Kidney epithelial cell (primary cell): ENCODE results near the gene BUD31. TPM values are rescaled to one million over a fixed set of nuclear protein-coding genes. Genes with fewer than 3 reads are reported as not detected.
A peak's percentile ranks its signal among the peaks of the same experiment; 100 is the strongest.

Experiments used
- DNase-seq: peaks from one replicate; pipeline ENCODE4 v3.0.0-alpha.2; 2010; ENCODE audit warnings: low read depth
- H3K27me3 ChIP-seq: 2 replicates; pipeline ENCODE4 v1.6.0; 2011; ENCODE audit warnings: low read length; ENCODE audit not compliant: control insufficient read depth, insufficient read depth
- H3K36me3 ChIP-seq: 2 replicates; pipeline ENCODE4 v1.5.1; 2011; ENCODE audit warnings: low read length; ENCODE audit not compliant: control insufficient read depth, insufficient read depth
- H3K4me3 ChIP-seq: 2 replicates; pipeline ENCODE4 v1.5.1; 2011; ENCODE audit warnings: low read depth, mild to moderate bottlenecking, control low read depth, low read length
- CTCF ChIP-seq: IDR thresholded peaks from 2 replicates; pipeline ENCODE4 v1.5.1; 2011; ENCODE audit warnings: mild to moderate bottlenecking, moderate library complexity, low read length, control low read depth, inconsistent platforms; ENCODE audit not compliant: insufficient read depth, poor library complexity, severe bottlenecking
- total RNA-seq: library from RNA; depleted of rRNA; stranded (reverse); fragments of >200 nt; gene quantifications from 2 replicates; pipeline ENCODE4 v1.2.3, GENCODE V29; 2015

BUD31 gene
- total RNA-seq, 1 donor from 2014 or later = 153 TPM

- TF ChIP-seq CTCF = no peak
- H3K36me3 ChIP-seq = peaks cover 1% of the 10 kb centered on the region
- DNase-seq = peak; percentile 79
Observed at GRCh38 chr7:99438573-99439480, 30.1 kb downstream of the BUD31 start, which contains the start of the genes CPSF4 and PTCD1. TSS of gene CPSF4 (plus strand) at chr7:99438943. CDS start at chr7:99439083, 140 bp downstream. TSS of gene PTCD1 (minus strand) at chr7:99438798. CDS start at chr7:99435242, 3,556 bp downstream.

GRCh38 chr7:99440195-99440594, 31.4 kb downstream of the BUD31 start:
- no peak for DNase-seq

More at GRCh38 chr7:99438573-99439480, 30.1 kb downstream of the BUD31 start, which contains the start of the genes CPSF4 and PTCD1:
- Histone ChIP-seq H3K27me3 (no peaks in the 10 kb centered on the region), H3K4me3 (peak within 1 kb of the TSS; percentile 99)

GRCh38 chr7:99446096-99446495, 37.3 kb downstream of the BUD31 start:
- Histone ChIP-seq H3K36me3 (peaks cover 8% of the 10 kb centered on the region), H3K4me3 (no peak overlapping the region), H3K27me3 (no peaks in the 10 kb centered on the region)
- no peak for TF ChIP-seq CTCF
- DNase-seq = no peak

More at GRCh38 chr7:99440195-99440594, 31.4 kb downstream of the BUD31 start:
- Histone ChIP-seq H3K36me3 (no peaks in the 10 kb centered on the region), H3K4me3 (peak overlapping the region; percentile 99), H3K27me3 (no peaks in the 10 kb centered on the region)
- TF ChIP-seq CTCF = no peak

GRCh38 chr7:99447943-99448342, 39.2 kb downstream of the BUD31 start:
- H3K36me3 ChIP-seq = peaks cover 8% of the 10 kb centered on the region
- no peak for DNase-seq
- H3K4me3 ChIP-seq = no peak overlapping the region
- TF ChIP-seq CTCF = no peak
- H3K27me3 ChIP-seq = no peaks in the 10 kb centered on the region

GRCh38 chr7:99448855-99449254, 40.1 kb downstream of the BUD31 start:
- Histone ChIP-seq H3K27me3 (no peaks in the 10 kb centered on the region), H3K4me3 (no peak overlapping the region), H3K36me3 (peaks cover 9% of the 10 kb centered on the region)
- no peak for DNase-seq
- TF ChIP-seq CTCF = no peak

- Histone ChIP-seq H3K4me3 (no peak overlapping the region), H3K36me3 (peaks cover 11% of the 10 kb centered on the region), H3K27me3 (no peaks in the 10 kb centered on the region)
- no peak for TF ChIP-seq CTCF
- DNase-seq = no peak
Observed at GRCh38 chr7:99449326-99449725, 40.6 kb downstream of the BUD31 start.
